Adrenal gland (tissue), 5 donors: ENCODE results near the gene LRRN4.

Experiments used
- CTCF ChIP-seq, 6 experiments: fragments of 450-650 bp in 4 of 6; fragments of 200-600 bp in 2 of 6; sonication (generic) in 1 of 6; IDR thresholded peaks; 1 replicate in 5 of 6; 2 replicates in 1 of 6; pipeline versions ENCODE4 v1.5.1 to v1.8.0; 2016 to 2021; ENCODE audit warnings: antibody characterized with exemption in 6 of 6, mild to moderate bottlenecking in 2 of 6, moderate library complexity in 1 of 6
- POLR2A ChIP-seq, 2 donors: fragments of 450-650 bp; IDR thresholded peaks; one replicate each; pipeline ENCODE4 v1.6.1; 2017; ENCODE audit warnings: antibody characterized with exemption in 2 of 2, mild to moderate bottlenecking in 2 of 2, moderate library complexity in 1 of 2
- donor health status: DM: no; HTN: no; CAD: no.

- no peak for TF ChIP-seq CTCF (IDR thresholded peaks at IDR 0.05)
- TF ChIP-seq POLR2A (IDR thresholded peaks at IDR 0.05) = no peak
Observed at GRCh38 chr20:6000871-6001270, 53.0 kb downstream of the LRRN4 start.
